ENCODE data around the gene COL11A1.

Gene COL11A1

DNA sequence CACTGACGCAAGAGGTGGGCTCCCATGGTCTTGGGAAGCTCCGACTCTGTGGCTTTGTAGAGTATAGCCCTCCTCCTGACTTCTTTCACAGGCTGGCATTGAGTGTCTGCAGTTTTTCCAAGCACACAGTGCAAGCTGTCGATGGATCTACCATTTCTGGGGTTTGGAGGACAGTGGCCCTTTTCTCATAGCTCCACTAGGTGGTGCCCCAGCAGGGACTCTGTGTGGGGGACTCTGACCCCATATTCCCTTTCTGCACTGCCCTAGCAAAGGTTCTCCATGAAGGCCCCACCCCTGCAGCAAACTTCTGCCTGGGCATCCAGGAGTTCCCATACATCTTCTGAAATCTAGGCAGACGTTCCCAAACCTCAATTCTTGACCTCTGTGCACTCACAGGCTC lies 236.2 kb downstream of the COL11A1 start:
- TF ChIP-seq TAF1 (IDR thresholded peaks at IDR 0.05; ENCODE audit: borderline replicate concordance, insufficient read depth, low read length) (no peak), SIN3A (IDR thresholded peaks at IDR 0.05; ENCODE audit: borderline replicate concordance, insufficient read depth, low read length) (no peak), FOXP2 (optimal IDR thresholded peaks at IDR 0.05; ENCODE audit: borderline replicate concordance, extremely low read depth, extremely low read length, insufficient read depth) (no peak), POLR2AphosphoS5 (IDR thresholded peaks at IDR 0.05; ENCODE audit: low read depth, low read length) (no peak)
- TF ChIP-seq, protein P1, sequence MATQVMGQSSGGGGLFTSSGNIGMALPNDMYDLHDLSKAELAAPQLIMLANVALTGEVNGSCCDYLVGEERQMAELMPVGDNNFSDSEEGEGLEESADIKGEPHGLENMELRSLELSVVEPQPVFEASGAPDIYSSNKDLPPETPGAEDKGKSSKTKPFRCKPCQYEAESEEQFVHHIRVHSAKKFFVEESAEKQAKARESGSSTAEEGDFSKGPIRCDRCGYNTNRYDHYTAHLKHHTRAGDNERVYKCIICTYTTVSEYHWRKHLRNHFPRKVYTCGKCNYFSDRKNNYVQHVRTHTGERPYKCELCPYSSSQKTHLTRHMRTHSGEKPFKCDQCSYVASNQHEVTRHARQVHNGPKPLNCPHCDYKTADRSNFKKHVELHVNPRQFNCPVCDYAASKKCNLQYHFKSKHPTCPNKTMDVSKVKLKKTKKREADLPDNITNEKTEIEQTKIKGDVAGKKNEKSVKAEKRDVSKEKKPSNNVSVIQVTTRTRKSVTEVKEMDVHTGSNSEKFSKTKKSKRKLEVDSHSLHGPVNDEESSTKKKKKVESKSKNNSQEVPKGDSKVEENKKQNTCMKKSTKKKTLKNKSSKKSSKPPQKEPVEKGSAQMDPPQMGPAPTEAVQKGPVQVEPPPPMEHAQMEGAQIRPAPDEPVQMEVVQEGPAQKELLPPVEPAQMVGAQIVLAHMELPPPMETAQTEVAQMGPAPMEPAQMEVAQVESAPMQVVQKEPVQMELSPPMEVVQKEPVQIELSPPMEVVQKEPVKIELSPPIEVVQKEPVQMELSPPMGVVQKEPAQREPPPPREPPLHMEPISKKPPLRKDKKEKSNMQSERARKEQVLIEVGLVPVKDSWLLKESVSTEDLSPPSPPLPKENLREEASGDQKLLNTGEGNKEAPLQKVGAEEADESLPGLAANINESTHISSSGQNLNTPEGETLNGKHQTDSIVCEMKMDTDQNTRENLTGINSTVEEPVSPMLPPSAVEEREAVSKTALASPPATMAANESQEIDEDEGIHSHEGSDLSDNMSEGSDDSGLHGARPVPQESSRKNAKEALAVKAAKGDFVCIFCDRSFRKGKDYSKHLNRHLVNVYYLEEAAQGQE (IDR thresholded peaks at IDR 0.05; ENCODE audit: insufficient read depth in 1 of 2, low read depth in 2 of 2, low read length in 2 of 2), result no peak

DNA sequence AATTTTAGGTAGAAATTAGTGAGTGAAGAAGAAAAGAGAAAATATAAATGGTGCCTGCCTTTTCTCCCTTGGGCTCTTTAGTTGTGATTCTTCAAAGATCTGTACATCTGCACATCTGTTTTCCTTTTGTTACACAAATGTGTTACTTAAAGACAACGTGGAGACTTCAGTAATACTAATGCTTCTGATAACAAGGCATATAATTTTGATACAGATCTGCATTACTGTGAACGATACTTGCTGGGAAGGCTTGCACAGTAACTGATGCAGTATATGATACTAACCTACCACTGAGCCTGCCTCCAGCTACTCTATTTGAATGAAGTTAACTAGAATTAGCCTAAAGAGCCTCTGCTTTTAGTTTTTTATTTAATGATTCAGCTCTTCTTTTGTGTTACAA lies 244.6 kb downstream of the COL11A1 start:
- TF ChIP-seq POLR2AphosphoS5 (IDR thresholded peaks at IDR 0.05; ENCODE audit: low read depth, low read length) (no peak), FOXP2 (optimal IDR thresholded peaks at IDR 0.05; ENCODE audit: borderline replicate concordance, extremely low read depth, extremely low read length, insufficient read depth) (no peak), SIN3A (IDR thresholded peaks at IDR 0.05; ENCODE audit: borderline replicate concordance, insufficient read depth, low read length) (no peak), TAF1 (IDR thresholded peaks at IDR 0.05; ENCODE audit: borderline replicate concordance, insufficient read depth, low read length) (no peak)
- TF ChIP-seq, protein P1 (IDR thresholded peaks at IDR 0.05; ENCODE audit: insufficient read depth in 1 of 2, low read depth in 2 of 2, low read length in 2 of 2), result no peak

DNA sequence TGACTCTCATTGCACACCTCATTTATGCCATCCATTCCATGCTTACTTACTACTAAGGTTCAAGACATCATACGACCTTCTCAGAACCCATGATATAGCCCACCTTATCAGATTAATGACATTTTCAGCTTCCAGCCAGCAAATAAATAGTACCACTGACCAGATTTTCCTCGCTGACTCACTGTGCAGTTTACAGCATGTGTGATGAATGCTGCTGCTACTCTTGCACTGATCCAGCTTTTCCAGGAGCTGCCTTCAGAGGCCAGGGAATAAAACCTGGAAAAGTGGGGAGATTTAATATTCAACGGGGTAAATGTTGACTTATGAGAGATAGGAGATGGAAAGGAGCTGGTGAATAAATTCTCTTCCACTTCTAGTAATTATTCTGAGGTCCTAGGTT lies 247.1 kb downstream of the COL11A1 start:
- no peak for TF ChIP-seq SIN3A (IDR thresholded peaks at IDR 0.05; ENCODE audit: borderline replicate concordance, insufficient read depth, low read length)

DNA sequence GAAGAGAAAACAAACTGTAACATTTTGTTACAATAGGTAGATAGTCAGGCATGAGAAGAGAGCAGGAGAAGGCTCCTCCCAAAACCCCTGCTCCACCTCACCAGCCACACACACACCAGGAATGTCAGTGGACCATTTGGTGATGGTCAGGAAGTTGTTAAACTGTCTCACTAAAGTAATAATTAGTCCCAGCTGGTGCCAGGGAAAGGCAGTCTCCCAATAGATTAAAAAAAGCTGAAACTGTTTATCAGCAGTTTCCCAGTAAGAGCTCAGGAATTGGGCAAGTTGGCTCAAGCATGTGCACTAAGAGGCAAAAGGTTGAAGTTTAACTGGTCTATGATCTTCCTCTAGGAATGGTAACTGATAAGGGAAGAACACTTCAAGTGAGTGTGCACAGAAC lies 249.6 kb downstream of the COL11A1 start:
- TF ChIP-seq TAF1 (IDR thresholded peaks at IDR 0.05; ENCODE audit: borderline replicate concordance, insufficient read depth, low read length) (no peak), SIN3A (IDR thresholded peaks at IDR 0.05; ENCODE audit: borderline replicate concordance, insufficient read depth, low read length) (no peak), FOXP2 (optimal IDR thresholded peaks at IDR 0.05; ENCODE audit: borderline replicate concordance, extremely low read depth, extremely low read length, insufficient read depth) (no peak), POLR2AphosphoS5 (IDR thresholded peaks at IDR 0.05; ENCODE audit: low read depth, low read length) (no peak)
- TF ChIP-seq, protein P1 (IDR thresholded peaks at IDR 0.05; ENCODE audit: insufficient read depth in 1 of 2, low read depth in 2 of 2, low read length in 2 of 2), result no peak

DNA sequence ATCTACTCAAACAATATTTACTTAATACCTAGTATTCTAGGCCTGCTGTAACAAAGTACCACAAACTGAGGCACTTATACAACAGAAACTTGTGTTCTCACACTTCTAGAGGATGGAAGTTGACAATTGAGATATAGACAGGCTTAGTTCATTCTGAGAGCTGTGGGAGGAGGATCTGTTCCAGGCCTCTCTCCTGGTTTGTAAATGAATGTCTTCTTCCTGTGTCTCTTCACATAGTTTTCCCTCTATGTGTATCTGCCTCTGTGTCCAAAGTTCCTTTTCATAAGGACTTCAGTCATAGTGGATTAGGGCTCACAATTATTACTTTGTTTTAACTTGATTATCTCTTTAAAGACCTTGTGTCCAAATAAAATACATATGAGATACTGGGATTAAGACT lies 251.1 kb downstream of the COL11A1 start:
- TF ChIP-seq SIN3A (IDR thresholded peaks at IDR 0.05; ENCODE audit: borderline replicate concordance, insufficient read depth, low read length), result no peak
- TF ChIP-seq FOXP2 (optimal IDR thresholded peaks at IDR 0.05; ENCODE audit: borderline replicate concordance, extremely low read depth, extremely low read length, insufficient read depth), result no peak
- TF ChIP-seq TAF1 (IDR thresholded peaks at IDR 0.05; ENCODE audit: borderline replicate concordance, insufficient read depth, low read length), result no peak
- TF ChIP-seq, protein P1 (IDR thresholded peaks at IDR 0.05; ENCODE audit: insufficient read depth in 1 of 2, low read depth in 2 of 2, low read length in 2 of 2), result no peak
- no peak for TF ChIP-seq POLR2AphosphoS5 (IDR thresholded peaks at IDR 0.05; ENCODE audit: low read depth, low read length)
